ENCODE measurements around the gene PLEKHG4B. TPM values are rescaled to one million over a fixed set of nuclear protein-coding genes. Genes with fewer than 3 reads are reported as not detected.
"Not testable (repeated sequence)": the region's sequence is repeated elsewhere in the genome, so short reads cannot be mapped to it uniquely, and the experiment has no call there.

Gene PLEKHG4B
- polyA plus RNA-seq, 3 donors = not detected

- Histone ChIP-seq H4K20me1 (ENCODE audit: insufficient read depth, low read length) (no peaks in the 10 kb centered on the region), H3K36me3 (replicated peaks in 1 of 2; ENCODE audit: control insufficient read depth in 1 of 2, insufficient read depth in 2 of 2, low read length in 2 of 2) (no peaks in the 10 kb centered on the region), H3K27ac (ENCODE audit: low read depth in 1 of 2, low read length in 2 of 2) (no peak overlapping the region), H3K4me1 (ENCODE audit: control insufficient read depth in 1 of 2, insufficient read depth in 2 of 2, low read length in 2 of 2) (no peaks in the 10 kb centered on the region), H3K27me3 (ENCODE audit: control insufficient read depth in 2 of 2, insufficient read depth in 2 of 2, low read length in 2 of 2) (no peaks in the 10 kb centered on the region), H3K9ac (ENCODE audit: insufficient read depth, low read length, poor library complexity, severe bottlenecking) (no peak overlapping the region), H3K9me3 (replicated peaks in 1 of 2; ENCODE audit: control insufficient read depth in 1 of 2, insufficient read depth in 1 of 2, low read length in 2 of 2) (peaks cover 4 to 6% of the 10 kb centered on the region in 2 donors), H3K4me2 (replicated peaks; ENCODE audit: extremely low read depth, low read length, poor library complexity, severe bottlenecking) (no peak overlapping the region), H3K4me3 (replicated peaks in 1 of 3; ENCODE audit: low read depth in 2 of 3, low read length in 3 of 3) (no peak overlapping the region), H3K79me2 (ENCODE audit: insufficient read depth, low read length) (no peaks in the 10 kb centered on the region), H2AFZ (ENCODE audit: insufficient read depth, low read depth, low read length, poor library complexity, severe bottlenecking) (no peak overlapping the region)
- Mint-ChIP-seq H3K4me3 (no peak overlapping the region), H3K4me1 (no peaks in the 10 kb centered on the region), H3K9me3 (peaks cover 9 to 29% (median 9%) of the 10 kb centered on the region in 7 donors), H3K27me3 (ENCODE audit: low read depth in 3 of 3) (peaks cover 2 to 6% (median 3%) of the 10 kb centered on the region in 3 donors), H3K27ac (no peak overlapping the region), H3K36me3 (no peaks in the 10 kb centered on the region)
- no peak for DNase-seq
- TF ChIP-seq CTCF (IDR thresholded peaks at IDR 0.05) = no peak
- WGBS (ENCODE audit: insufficient coverage) = no CpG with 5 or more reads among the region's 1 CpG
- intact Hi-C loops (cut with micrococcal nuclease) = no loop called here
These were observed 21.5 kb upstream of the PLEKHG4B start for GRCh38 chr5:70440-70839.

GRCh38 chr5:72316-73180, 19.4 kb upstream of the PLEKHG4B start:
- H2AFZ ChIP-seq (ENCODE audit: insufficient read depth, low read depth, low read length, poor library complexity, severe bottlenecking); H3K9me3 ChIP-seq (replicated peaks in 1 of 2; ENCODE audit: control insufficient read depth in 1 of 2, insufficient read depth in 1 of 2, low read length in 2 of 2); H3K79me2 ChIP-seq (ENCODE audit: insufficient read depth, low read length); H3K4me1 ChIP-seq (ENCODE audit: control insufficient read depth in 1 of 2, insufficient read depth in 2 of 2, low read length in 2 of 2); H4K20me1 ChIP-seq (ENCODE audit: insufficient read depth, low read length); H3K36me3 Mint-ChIP-seq; H3K27me3 Mint-ChIP-seq (ENCODE audit: low read depth in 3 of 3); H3K36me3 ChIP-seq (replicated peaks in 1 of 2; ENCODE audit: control insufficient read depth in 1 of 2, insufficient read depth in 2 of 2, low read length in 2 of 2); H3K27ac Mint-ChIP-seq; DNase-seq; H3K27ac ChIP-seq (ENCODE audit: low read depth in 1 of 2, low read length in 2 of 2); H3K4me2 ChIP-seq (replicated peaks; ENCODE audit: extremely low read depth, low read length, poor library complexity, severe bottlenecking); H3K4me1 Mint-ChIP-seq; H3K27me3 ChIP-seq (ENCODE audit: control insufficient read depth in 2 of 2, insufficient read depth in 2 of 2, low read length in 2 of 2); H3K4me3 Mint-ChIP-seq; H3K9ac ChIP-seq (ENCODE audit: insufficient read depth, low read length, poor library complexity, severe bottlenecking); intact Hi-C loops (cut with micrococcal nuclease); H3K4me3 ChIP-seq (replicated peaks in 1 of 3; ENCODE audit: low read depth in 2 of 3, low read length in 3 of 3): not testable (repeated sequence)
- peaks cover 0 to 12% (median 4%) of the 10 kb centered on the region in 7 donors for H3K9me3 Mint-ChIP-seq
- 97% methylated on average over 19 of the region's 31 CpGs for WGBS (ENCODE audit: insufficient coverage)

GRCh38 chr5:73181-73447, 18.9 kb upstream of the PLEKHG4B start:
- H3K4me1 Mint-ChIP-seq; DNase-seq; H3K27ac Mint-ChIP-seq; H3K9me3 ChIP-seq (replicated peaks in 1 of 2; ENCODE audit: control insufficient read depth in 1 of 2, insufficient read depth in 1 of 2, low read length in 2 of 2); intact Hi-C loops (cut with micrococcal nuclease); H3K4me2 ChIP-seq (replicated peaks; ENCODE audit: extremely low read depth, low read length, poor library complexity, severe bottlenecking); H4K20me1 ChIP-seq (ENCODE audit: insufficient read depth, low read length); H3K36me3 Mint-ChIP-seq; H3K79me2 ChIP-seq (ENCODE audit: insufficient read depth, low read length); H2AFZ ChIP-seq (ENCODE audit: insufficient read depth, low read depth, low read length, poor library complexity, severe bottlenecking); H3K4me1 ChIP-seq (ENCODE audit: control insufficient read depth in 1 of 2, insufficient read depth in 2 of 2, low read length in 2 of 2); H3K9me3 Mint-ChIP-seq; H3K9ac ChIP-seq (ENCODE audit: insufficient read depth, low read length, poor library complexity, severe bottlenecking); H3K27me3 ChIP-seq (ENCODE audit: control insufficient read depth in 2 of 2, insufficient read depth in 2 of 2, low read length in 2 of 2); H3K27ac ChIP-seq (ENCODE audit: low read depth in 1 of 2, low read length in 2 of 2); H3K4me3 Mint-ChIP-seq; H3K27me3 Mint-ChIP-seq (ENCODE audit: low read depth in 3 of 3); H3K4me3 ChIP-seq (replicated peaks in 1 of 3; ENCODE audit: low read depth in 2 of 3, low read length in 3 of 3); H3K36me3 ChIP-seq (replicated peaks in 1 of 2; ENCODE audit: control insufficient read depth in 1 of 2, insufficient read depth in 2 of 2, low read length in 2 of 2): not testable (repeated sequence)
- no CpG with 5 or more reads among the region's 9 CpGs for WGBS (ENCODE audit: insufficient coverage)

Measured in CD14-positive monocyte (primary cell).